ENCODE measurements around the gene SH3TC1. TPM values are rescaled to one million over a fixed set of nuclear protein-coding genes. Genes with fewer than 3 reads are reported as not detected.

Gene SH3TC1
- total RNA-seq, 4 donors from 2014 or later: 13.7 to 18.7 (median 15.2) TPM

DNA sequence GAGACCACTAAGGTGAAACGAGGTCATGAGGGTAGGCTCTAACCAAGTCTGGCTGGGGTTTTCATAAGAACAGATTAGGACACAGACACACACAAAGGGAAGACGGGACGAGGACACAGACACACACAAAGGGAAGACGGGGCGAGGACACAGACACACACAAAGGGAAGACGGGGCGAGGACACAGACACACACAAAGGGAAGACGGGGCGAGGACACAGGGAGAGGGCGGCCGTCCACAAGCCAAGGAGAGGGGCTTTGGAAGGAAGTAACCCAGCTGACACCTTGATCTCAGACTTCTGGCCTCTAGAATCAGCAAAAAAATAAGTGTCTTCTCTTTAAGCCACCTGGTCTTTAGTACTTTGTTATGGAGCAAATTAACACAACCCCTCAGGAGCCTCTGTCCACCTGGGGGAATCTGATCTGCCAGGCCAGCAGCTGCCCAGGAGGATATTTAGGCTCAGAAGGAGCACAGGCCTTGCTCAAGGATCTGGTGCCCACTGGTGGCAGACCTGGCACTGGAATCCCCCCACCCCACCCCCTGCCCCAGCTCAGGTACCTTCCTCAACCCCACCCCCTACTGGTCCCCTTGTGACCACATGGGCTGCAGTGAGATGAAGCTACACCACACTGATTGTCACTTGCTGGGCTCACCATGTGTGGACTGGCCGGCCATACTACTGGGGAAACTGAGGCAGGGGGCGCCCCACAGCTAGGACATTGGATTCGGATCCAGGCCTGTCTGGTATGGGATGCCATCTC is 43.2 kb upstream of the SH3TC1 start:
- H3K27me3 ChIP-seq: peaks cover 0 to 9% (median 4%) of the 10 kb centered on the region in 4 donors
- H3K4me3 ChIP-seq: no peak overlapping the region
- no peaks in the 10 kb centered on the region for H3K9me3 ChIP-seq
- no peaks in the 10 kb centered on the region for H3K36me3 ChIP-seq
- DNase-seq (ENCODE audit: extremely low spot score): no peak
- TF ChIP-seq POLR2A (IDR thresholded peaks at IDR 0.05; ENCODE audit: low read depth): no peak
- intact Hi-C loops (cut with DNase I): loop anchor here (5.0 kb wide), 1 partner anchor 104 kb away; no protein-coding TSS in a partner anchor
- peaks cover 25 to 38% (median 29%) of the 10 kb centered on the region in 4 donors for H3K4me1 ChIP-seq
- H3K27ac ChIP-seq (replicated peaks in 1 of 4): no peak overlapping the region
- whole genome bisulfite sequencing: 97% methylated on average over 11 of the region's 14 CpGs

DNA sequence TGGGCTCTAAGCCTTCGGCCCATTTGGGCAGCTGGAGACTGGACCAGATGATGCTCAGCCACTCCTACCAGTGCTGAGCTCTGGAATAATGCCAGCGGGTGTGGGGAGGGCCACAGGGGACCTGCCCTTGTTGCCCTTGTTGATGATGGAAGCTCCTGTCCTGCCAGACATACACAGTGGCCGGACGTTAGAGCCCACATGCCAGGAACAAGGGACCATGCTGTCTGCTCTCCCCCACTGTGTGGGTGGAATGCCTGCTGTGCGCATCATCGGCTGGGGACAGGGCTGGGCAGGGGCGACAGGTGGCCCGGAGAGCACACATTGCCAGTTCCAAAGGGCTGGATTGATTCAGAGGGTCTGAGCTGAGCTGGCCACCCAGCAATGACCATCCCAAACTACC is 42.5 kb upstream of the SH3TC1 start:
- no peak for TF ChIP-seq EP300 (IDR thresholded peaks at IDR 0.05)
- TF ChIP-seq, protein P1, sequence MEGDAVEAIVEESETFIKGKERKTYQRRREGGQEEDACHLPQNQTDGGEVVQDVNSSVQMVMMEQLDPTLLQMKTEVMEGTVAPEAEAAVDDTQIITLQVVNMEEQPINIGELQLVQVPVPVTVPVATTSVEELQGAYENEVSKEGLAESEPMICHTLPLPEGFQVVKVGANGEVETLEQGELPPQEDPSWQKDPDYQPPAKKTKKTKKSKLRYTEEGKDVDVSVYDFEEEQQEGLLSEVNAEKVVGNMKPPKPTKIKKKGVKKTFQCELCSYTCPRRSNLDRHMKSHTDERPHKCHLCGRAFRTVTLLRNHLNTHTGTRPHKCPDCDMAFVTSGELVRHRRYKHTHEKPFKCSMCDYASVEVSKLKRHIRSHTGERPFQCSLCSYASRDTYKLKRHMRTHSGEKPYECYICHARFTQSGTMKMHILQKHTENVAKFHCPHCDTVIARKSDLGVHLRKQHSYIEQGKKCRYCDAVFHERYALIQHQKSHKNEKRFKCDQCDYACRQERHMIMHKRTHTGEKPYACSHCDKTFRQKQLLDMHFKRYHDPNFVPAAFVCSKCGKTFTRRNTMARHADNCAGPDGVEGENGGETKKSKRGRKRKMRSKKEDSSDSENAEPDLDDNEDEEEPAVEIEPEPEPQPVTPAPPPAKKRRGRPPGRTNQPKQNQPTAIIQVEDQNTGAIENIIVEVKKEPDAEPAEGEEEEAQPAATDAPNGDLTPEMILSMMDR (IDR thresholded peaks at IDR 0.05): no peak
- no peak for TF ChIP-seq POLR2A (IDR thresholded peaks at IDR 0.05; ENCODE audit: low read depth)
- no peak for TF ChIP-seq POLR2AphosphoS5 (IDR thresholded peaks at IDR 0.05)
- intact Hi-C loops (cut with DNase I): loop anchor here (5.0 kb wide), 1 partner anchor 104 kb away; no protein-coding TSS in a partner anchor
- Histone ChIP-seq H3K27me3 (peaks cover 0 to 9% (median 4%) of the 10 kb centered on the region in 4 donors), H3K9me3 (no peaks in the 10 kb centered on the region), H3K4me3 (peak overlapping the region in 2 of 4 donors; percentile 77 to 80), H3K36me3 (no peaks in the 10 kb centered on the region), H3K27ac (replicated peaks in 1 of 4) (no peak overlapping the region), H3K4me1 (peaks cover 25 to 38% (median 29%) of the 10 kb centered on the region in 4 donors)
- WGBS: 56% methylated on average over 4 of the region's 8 CpGs
- no peak for DNase-seq (ENCODE audit: extremely low spot score)

DNA sequence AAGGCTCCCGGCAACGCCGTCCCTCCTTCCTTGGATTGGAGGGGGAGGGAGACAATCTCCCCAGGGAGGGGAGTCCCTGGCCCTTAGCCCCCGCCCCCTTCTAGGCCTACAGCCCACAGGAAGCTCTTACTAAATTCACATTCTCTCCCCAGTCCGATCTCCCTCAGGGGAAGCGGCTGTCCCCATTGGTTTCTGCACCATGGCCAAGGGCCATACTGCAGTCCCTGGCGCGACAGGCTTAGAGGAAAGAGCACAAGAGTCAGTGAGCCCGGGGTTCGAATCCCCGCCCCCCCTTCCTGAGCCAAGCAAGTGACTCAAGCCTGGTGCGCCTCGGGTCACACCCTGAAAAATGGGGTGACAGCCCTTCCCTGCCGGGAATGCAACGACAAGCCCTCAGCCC is 41.6 kb upstream of the SH3TC1 start:
- H3K4me1 ChIP-seq: peaks cover 25 to 38% (median 29%) of the 10 kb centered on the region in 4 donors
- H3K27me3 ChIP-seq: peaks cover 0 to 9% (median 4%) of the 10 kb centered on the region in 4 donors
- no peaks in the 10 kb centered on the region for H3K36me3 ChIP-seq
- H3K4me3 ChIP-seq: peak overlapping the region; percentile 75 to 80 (median 78)
- intact Hi-C loops (cut with DNase I): loop anchor here (5.0 kb wide), 1 partner anchor 105 kb away; no protein-coding TSS in a partner anchor
- H3K9me3 ChIP-seq: no peaks in the 10 kb centered on the region
- peak overlapping the region in 2 of 4 donors; percentile 23 to 61 for H3K27ac ChIP-seq (replicated peaks in 1 of 4)
- TF ChIP-seq POLR2AphosphoS5 (IDR thresholded peaks at IDR 0.05) (no peak), POLR2A (IDR thresholded peaks at IDR 0.05; ENCODE audit: low read depth) (no peak), EP300 (IDR thresholded peaks at IDR 0.05) (no peak)
- TF ChIP-seq, protein P1 (IDR thresholded peaks at IDR 0.05): no peak
- DNase-seq (ENCODE audit: extremely low spot score): no peak
- WGBS: 22% methylated on average over 15 of the region's 15 CpGs

DNA sequence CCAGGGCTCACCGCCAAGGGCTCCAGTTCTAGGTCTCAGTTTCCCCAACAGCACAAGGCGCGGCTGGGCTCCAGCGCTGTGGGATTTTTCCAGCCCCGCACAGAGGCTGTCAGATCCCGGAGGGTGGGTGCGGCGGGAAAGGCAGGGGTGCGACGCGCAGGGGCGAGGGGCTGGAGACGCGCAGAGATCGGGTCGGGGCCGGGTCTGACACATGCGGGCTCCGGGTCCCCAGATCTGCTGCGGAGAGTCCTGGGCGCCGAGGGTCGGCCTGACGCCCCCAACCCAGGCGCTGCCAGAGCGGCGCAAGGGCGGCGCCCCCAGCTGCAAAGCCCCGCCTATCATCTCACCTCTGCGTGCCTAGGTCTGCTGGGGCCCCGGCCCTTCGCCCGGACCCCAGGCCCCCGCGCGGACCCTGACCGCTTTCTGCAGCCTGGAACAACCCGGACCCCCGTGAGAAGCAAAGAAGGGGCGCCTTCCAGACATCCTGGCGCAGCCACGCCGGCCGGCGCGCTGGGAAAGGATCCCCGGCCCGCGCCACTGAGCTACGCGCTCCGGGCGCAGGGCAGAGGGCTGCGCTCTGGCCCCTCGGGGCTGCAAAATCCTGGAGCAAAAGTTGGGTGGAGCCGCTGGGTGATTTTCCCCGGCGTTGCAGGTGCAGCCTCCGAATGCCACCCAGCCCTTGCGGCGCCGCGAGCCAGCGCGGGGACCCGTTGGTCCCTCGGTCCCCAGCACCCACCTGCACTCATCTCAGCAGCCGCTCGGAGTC is 41.0 kb upstream of the SH3TC1 start:
- TF ChIP-seq POLR2AphosphoS5 (IDR thresholded peaks at IDR 0.05) (no peak), EP300 (IDR thresholded peaks at IDR 0.05) (no peak), POLR2A (IDR thresholded peaks at IDR 0.05; ENCODE audit: low read depth) (no peak)
- TF ChIP-seq, protein P1 (IDR thresholded peaks at IDR 0.05): no peak
- intact Hi-C loops (cut with DNase I): loop anchor here (5.0 kb wide), 1 partner anchor 106 kb away; no protein-coding TSS in a partner anchor
- no peaks in the 10 kb centered on the region for H3K36me3 ChIP-seq
- no peaks in the 10 kb centered on the region for H3K9me3 ChIP-seq
- peak overlapping the region in 3 of 4 donors; percentile 23 to 69 (median 61) for H3K27ac ChIP-seq (replicated peaks in 1 of 4)
- 3% methylated on average over 7 of the region's 70 CpGs for WGBS
- no peak for DNase-seq (ENCODE audit: extremely low spot score)
- peak overlapping the region; percentile 75 to 80 (median 78) for H3K4me3 ChIP-seq
- H3K4me1 ChIP-seq: peaks cover 25 to 38% (median 29%) of the 10 kb centered on the region in 4 donors
- peaks cover 0 to 9% (median 4%) of the 10 kb centered on the region in 4 donors for H3K27me3 ChIP-seq

Data from esophagus muscularis mucosa (tissue), 4 donors.